Sigmoid colon (tissue), 7 donors: Measurements from ENCODE around the gene UNC119B. TPM values are rescaled to one million over a fixed set of nuclear protein-coding genes. Genes with fewer than 3 reads are reported as not detected.

Source experiments
- DNase-seq: peaks from one replicate; pipeline ENCODE4 v3.0.0-alpha.2; 2019
- H3K27ac ChIP-seq, 4 donors: fragments of 200-600 bp; sonication (generic); one replicate each; pipeline ENCODE4 v1.5.1; 2016 to 2019; ENCODE audit warnings: mild to moderate bottlenecking in 1 of 4
- H3K27me3 ChIP-seq, 3 donors: fragments of 200-600 bp; sonication (generic); one replicate each; pipeline ENCODE4 v1.5.1; 2019; ENCODE audit warnings: mild to moderate bottlenecking in 1 of 3
- H3K36me3 ChIP-seq, 4 donors: fragments of 200-600 bp; sonication (generic); one replicate each; pipeline ENCODE4 v1.5.1; 2016 to 2019
- H3K4me1 ChIP-seq, 4 donors: fragments of 200-600 bp; sonication (generic); one replicate each; pipeline ENCODE4 v1.5.1; 2017 to 2019
- H3K4me3 ChIP-seq, 4 donors: fragments of 200-600 bp; sonication (generic); one replicate each; pipeline ENCODE4 v1.5.1; 2017 to 2019; ENCODE audit warnings: mild to moderate bottlenecking in 2 of 4, moderate library complexity in 1 of 4
- H3K9me3 ChIP-seq, 4 donors: fragments of 200-600 bp in 3 of 4; sonication (generic) in 3 of 4; one replicate each; pipeline versions ENCODE4 v1.5.1 to v1.6.1; 2013 to 2019
- EP300 ChIP-seq, 4 donors: sonication (generic); formaldehyde crosslinking; IDR thresholded peaks; one replicate each; pipeline ENCODE4 v1.6.1; 2017; ENCODE audit warnings: antibody characterized with exemption in 4 of 4
- POLR2A ChIP-seq, 2 donors: fragments of 450-650 bp; IDR thresholded peaks; one replicate each; pipeline ENCODE4 v1.6.1; 2016; ENCODE audit warnings: antibody characterized with exemption in 2 of 2, mild to moderate bottlenecking in 2 of 2, moderate library complexity in 2 of 2
- POLR2AphosphoS5 ChIP-seq, 4 donors: sonication (generic); formaldehyde crosslinking; IDR thresholded peaks; one replicate each; pipeline ENCODE4 v1.6.1; 2017; ENCODE audit warnings: antibody characterized with exemption in 4 of 4
- WGBS, 2 donors: extraction: QIAGEN DNeasy Blood & Tissue Kit; methylation state at CpG; one replicate each; pipeline ENCODE4 v1.1.7; 2013; 5-methylcytosine and 5-hydroxymethylcytosine counted together
- intact Hi-C: fragments of 100-400 bp; cut with DNase I; formaldehyde crosslinking; loops from one replicate; pipeline ENCODE4 v1.15.1; 2023
- polyA plus RNA-seq, 3 donors: library from polyadenylated mRNA; stranded (reverse); fragments of 200-250 nt; gene quantifications; one replicate each; pipeline ENCODE4 v1.2.3, GENCODE V29; 2013
- total RNA-seq, 4 donors: library from RNA; depleted of rRNA; stranded (reverse); fragments of >200 nt; gene quantifications; one replicate each; pipeline ENCODE4 v1.1.0, GENCODE V29; 2016
- TF ChIP-seq, protein P1 (sequence below), 4 experiments: fragments of 450-650 bp in 3 of 4; fragments of 200-600 bp in 1 of 4; IDR thresholded peaks; one replicate each; pipeline ENCODE4 v1.5.1; 2016 to 2019; ENCODE audit warnings: antibody characterized with exemption in 4 of 4, mild to moderate bottlenecking in 3 of 4, moderate library complexity in 2 of 4
- donor health status: healthy with polysubstance abuse.
- donor health status: Bipolar disorder and iron deficiency.
- donor health status: healthy.

The UNC119B gene
- total and polyA plus RNA-seq, 7 donors, result 8.4 to 19.3 (median 17.9) TPM

DNA sequence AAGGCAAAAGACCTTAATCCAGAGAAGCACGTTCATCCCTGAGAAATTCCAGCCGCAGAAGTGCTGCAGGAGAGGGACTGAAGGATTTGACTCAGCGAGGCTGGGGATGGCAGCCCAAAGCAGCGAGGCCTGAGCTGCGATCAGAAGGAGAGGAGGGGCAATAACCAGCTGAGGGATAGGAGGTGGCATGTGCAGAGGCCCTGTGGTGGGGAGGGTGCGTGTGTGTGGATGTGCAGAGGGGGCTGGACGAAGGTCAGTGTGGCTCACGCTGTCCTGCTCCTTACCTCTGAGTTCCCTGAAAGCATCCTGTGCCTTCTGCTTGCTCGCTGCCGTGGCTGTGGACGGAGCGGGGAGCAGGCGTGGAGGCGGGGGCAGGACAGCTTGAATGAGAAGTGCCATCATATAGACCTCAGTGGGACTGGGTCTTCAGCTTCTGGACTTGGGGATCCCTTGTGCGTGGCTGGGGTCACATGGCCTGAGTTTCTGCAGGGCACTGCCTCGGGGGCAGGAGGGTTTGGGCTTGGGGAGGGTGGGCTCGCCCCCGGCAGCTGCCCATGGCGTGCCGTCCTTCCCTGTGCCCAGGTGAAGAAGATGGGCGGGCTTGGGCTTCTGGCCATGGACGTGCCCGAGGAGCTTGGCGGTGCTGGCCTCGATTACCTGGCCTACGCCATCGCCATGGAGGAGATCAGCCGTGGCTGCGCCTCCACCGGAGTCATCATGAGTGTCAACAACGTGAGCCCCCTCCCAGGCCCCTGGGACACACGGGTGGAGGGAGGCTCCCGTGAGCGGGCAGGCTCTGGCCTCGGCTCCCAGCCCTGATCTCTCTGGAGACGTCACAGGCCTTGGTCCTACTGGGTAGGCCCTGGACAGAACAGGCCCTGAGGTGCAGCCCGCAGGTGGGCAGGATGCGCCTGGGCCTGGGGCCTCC, 26.4 kb downstream of the UNC119B start:
- TF ChIP-seq, protein P1, sequence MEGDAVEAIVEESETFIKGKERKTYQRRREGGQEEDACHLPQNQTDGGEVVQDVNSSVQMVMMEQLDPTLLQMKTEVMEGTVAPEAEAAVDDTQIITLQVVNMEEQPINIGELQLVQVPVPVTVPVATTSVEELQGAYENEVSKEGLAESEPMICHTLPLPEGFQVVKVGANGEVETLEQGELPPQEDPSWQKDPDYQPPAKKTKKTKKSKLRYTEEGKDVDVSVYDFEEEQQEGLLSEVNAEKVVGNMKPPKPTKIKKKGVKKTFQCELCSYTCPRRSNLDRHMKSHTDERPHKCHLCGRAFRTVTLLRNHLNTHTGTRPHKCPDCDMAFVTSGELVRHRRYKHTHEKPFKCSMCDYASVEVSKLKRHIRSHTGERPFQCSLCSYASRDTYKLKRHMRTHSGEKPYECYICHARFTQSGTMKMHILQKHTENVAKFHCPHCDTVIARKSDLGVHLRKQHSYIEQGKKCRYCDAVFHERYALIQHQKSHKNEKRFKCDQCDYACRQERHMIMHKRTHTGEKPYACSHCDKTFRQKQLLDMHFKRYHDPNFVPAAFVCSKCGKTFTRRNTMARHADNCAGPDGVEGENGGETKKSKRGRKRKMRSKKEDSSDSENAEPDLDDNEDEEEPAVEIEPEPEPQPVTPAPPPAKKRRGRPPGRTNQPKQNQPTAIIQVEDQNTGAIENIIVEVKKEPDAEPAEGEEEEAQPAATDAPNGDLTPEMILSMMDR (IDR thresholded peaks at IDR 0.05), result no peak
- TF ChIP-seq POLR2AphosphoS5 (IDR thresholded peaks at IDR 0.05), result no peak
- no peak for TF ChIP-seq EP300 (IDR thresholded peaks at IDR 0.05)
- TF ChIP-seq POLR2A (IDR thresholded peaks at IDR 0.05), result no peak
- 93 to 94% methylated on average over 38 of the region's 38 CpGs for WGBS, 2 donors
- Histone ChIP-seq H3K9me3 (no peaks in the 10 kb centered on the region), H3K4me3 (no peak overlapping the region), H3K4me1 (no peaks in the 10 kb centered on the region), H3K27me3 (no peaks in the 10 kb centered on the region), H3K27ac (no peak overlapping the region), H3K36me3 (peaks cover 0 to 17% (median 8%) of the 10 kb centered on the region in 4 donors)
- DNase-seq, result no peak
- intact Hi-C loops, result no loop called here

DNA sequence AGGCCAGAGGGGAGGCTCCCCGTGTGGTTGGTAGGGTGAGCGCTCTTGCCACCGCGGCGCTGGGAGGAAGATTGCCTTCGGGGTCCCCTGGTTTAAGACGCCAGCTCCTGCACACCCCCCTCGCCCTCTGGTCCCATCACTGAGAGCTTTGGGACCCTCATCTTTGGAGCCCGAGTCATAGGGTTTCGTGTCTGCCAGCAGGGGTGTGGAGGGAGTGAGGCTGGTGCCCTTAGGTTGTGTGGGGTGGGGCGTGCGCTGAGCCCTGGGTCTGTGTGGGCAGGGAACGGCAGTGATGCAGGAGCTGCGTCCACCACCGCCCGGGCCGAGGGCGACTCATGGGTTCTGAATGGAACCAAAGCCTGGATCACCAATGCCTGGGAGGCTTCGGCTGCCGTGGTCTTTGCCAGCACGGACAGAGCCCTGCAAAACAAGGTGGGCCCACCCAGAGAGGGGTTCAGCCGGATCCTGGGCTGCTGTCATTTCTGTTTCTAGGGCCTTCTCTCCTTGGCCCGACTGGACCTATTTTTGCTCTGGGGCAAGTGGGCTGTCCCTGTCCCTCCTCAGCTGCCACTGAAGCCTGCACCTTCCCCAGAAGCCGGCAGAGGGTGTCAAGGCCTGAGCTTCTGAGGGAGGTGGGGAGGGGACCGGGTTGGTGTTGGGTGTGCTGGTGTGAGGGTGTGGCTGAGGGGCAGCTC, 27.4 kb downstream of the UNC119B start:
- H3K36me3 ChIP-seq, result peaks cover 0 to 17% (median 8%) of the 10 kb centered on the region in 4 donors
- no peak for DNase-seq
- 91 to 92% methylated on average over 25 of the region's 25 CpGs for WGBS, 2 donors

DNA sequence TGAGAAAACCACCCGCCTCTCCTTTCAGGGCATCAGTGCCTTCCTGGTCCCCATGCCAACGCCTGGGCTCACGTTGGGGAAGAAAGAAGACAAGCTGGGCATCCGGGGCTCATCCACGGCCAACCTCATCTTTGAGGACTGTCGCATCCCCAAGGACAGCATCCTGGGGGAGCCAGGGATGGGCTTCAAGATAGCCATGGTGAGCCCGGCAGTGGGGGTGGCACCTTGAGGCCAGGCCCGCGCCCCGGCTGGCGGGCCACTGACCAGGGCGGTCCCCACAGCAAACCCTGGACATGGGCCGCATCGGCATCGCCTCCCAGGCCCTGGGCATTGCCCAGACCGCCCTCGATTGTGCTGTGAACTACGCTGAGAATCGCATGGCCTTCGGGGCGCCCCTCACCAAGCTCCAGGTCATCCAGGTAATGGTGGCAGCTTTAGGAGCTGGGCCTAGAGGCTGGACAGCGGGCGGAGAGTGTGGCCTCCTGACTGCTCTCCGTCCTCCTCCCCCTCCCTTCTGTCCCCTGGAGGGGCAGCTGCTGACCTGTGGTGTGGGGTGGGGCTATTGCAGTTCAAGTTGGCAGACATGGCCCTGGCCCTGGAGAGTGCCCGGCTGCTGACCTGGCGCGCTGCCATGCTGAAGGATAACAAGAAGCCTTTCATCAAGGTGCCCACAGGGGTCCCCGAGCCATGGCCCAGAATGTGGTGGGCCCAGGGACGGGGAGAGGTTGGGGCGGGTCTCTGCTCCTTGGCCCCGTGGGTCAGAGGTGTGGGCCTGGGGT, 28.2 kb downstream of the UNC119B start:
- 90 to 93% methylated on average over 31 of the region's 31 CpGs for WGBS, 2 donors
- Histone ChIP-seq H3K36me3 (peaks cover 0 to 17% (median 8%) of the 10 kb centered on the region in 4 donors), H3K4me3 (no peak overlapping the region), H3K27ac (no peak overlapping the region), H3K4me1 (no peaks in the 10 kb centered on the region), H3K27me3 (no peaks in the 10 kb centered on the region), H3K9me3 (no peaks in the 10 kb centered on the region)
- intact Hi-C loops, result no loop called here
- TF ChIP-seq EP300 (IDR thresholded peaks at IDR 0.05), result no peak
- no peak for TF ChIP-seq POLR2A (IDR thresholded peaks at IDR 0.05)
- TF ChIP-seq, protein P1 (IDR thresholded peaks at IDR 0.05), result no peak
- TF ChIP-seq POLR2AphosphoS5 (IDR thresholded peaks at IDR 0.05), result no peak
- no peak for DNase-seq

More for the DNA sequence above, 27.4 kb downstream of the UNC119B start:
- TF ChIP-seq, protein P1 (IDR thresholded peaks at IDR 0.05), result no peak
- no peak for TF ChIP-seq POLR2A (IDR thresholded peaks at IDR 0.05)
- no peak for TF ChIP-seq POLR2AphosphoS5 (IDR thresholded peaks at IDR 0.05)
- no peak for TF ChIP-seq EP300 (IDR thresholded peaks at IDR 0.05)
- no peaks in the 10 kb centered on the region for H3K4me1 ChIP-seq
- no peaks in the 10 kb centered on the region for H3K27me3 ChIP-seq
- H3K27ac ChIP-seq, result no peak overlapping the region
- H3K4me3 ChIP-seq, result no peak overlapping the region
- no peaks in the 10 kb centered on the region for H3K9me3 ChIP-seq
- intact Hi-C loops, result no loop called here

DNA sequence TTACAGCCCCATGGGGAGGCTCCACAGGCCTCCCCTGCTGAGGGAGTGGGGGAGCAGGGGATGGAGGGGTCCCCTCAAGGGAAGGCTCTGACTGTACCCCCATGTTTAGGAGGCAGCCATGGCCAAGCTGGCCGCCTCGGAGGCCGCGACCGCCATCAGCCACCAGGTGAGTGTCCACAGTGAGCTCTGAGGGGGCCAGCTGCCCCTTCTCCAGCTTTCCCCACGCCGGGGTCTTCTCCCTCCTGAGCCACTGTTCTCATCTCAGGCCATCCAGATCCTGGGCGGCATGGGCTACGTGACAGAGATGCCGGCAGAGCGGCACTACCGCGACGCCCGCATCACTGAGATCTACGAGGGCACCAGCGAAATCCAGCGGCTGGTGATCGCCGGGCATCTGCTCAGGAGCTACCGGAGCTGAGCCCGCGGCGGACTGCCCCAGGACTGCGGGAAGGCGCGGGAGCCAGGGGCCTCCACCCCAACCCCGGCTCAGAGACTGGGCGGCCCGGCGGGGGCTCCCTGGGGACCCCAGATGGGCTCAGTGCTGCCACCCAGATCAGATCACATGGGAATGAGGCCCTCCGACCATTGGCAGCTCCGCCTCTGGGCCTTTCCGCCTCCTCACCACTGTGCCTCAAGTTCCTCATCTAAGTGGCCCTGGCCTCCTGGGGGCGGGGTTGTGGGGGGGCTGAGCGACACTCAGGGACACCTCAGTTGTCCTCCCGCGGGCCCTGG, 28.9 kb downstream of the UNC119B start:
- Histone ChIP-seq H3K4me1 (no peaks in the 10 kb centered on the region), H3K9me3 (no peaks in the 10 kb centered on the region), H3K27ac (no peak overlapping the region), H3K36me3 (peaks cover 0 to 17% (median 8%) of the 10 kb centered on the region in 4 donors), H3K27me3 (no peaks in the 10 kb centered on the region), H3K4me3 (no peak overlapping the region)
- DNase-seq, result no peak
- no peak for TF ChIP-seq EP300 (IDR thresholded peaks at IDR 0.05)
- no peak for TF ChIP-seq POLR2A (IDR thresholded peaks at IDR 0.05)
- TF ChIP-seq, protein P1 (IDR thresholded peaks at IDR 0.05), result no peak
- no peak for TF ChIP-seq POLR2AphosphoS5 (IDR thresholded peaks at IDR 0.05)
- 95 to 96% methylated on average over 38 of the region's 38 CpGs for WGBS, 2 donors
- intact Hi-C loops, result no loop called here
